ENCODE data around the gene UAP1.

Gene UAP1

DNA sequence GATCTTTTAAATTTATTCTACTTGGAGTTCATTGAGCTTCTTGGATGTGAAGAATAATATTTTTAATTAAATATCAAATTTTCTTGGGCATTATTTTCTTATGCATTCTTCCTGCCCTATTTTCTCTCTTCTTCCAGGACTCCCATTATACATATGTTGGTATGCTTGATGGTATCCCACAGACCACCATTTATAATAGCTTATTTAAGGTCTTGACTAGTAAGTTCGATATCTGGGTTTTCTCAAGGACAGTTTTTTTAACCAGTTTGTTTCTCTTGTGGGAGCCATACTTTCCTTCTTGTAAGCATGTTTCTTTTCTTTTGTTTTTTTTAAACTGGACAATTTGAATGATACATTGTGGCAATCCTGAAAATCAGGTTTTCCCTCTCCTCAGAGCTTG lies 55.3 kb downstream of the UAP1 start:
- no peak for DNase-seq (ENCODE audit: low spot score)

- DNase-seq (ENCODE audit: low spot score), result no peak
Observed at GRCh38 chr1:162617513-162617912, 56.0 kb downstream of the UAP1 start.

GRCh38 chr1:162619076-162619475 lies 57.6 kb downstream of the UAP1 start:
- no peak for DNase-seq (ENCODE audit: low spot score)

GRCh38 chr1:162621256-162621655 lies 59.7 kb downstream of the UAP1 start:
- DNase-seq (ENCODE audit: low spot score), result no peak

GRCh38 chr1:162625679-162626078 lies 64.2 kb downstream of the UAP1 start:
- no peak for DNase-seq (ENCODE audit: low spot score)

- DNase-seq (ENCODE audit: low spot score), result no peak
Observed at GRCh38 chr1:162626094-162626493, 64.6 kb downstream of the UAP1 start.

GRCh38 chr1:162626761-162627160 lies 65.2 kb downstream of the UAP1 start:
- no peak for DNase-seq (ENCODE audit: low spot score)

DNA sequence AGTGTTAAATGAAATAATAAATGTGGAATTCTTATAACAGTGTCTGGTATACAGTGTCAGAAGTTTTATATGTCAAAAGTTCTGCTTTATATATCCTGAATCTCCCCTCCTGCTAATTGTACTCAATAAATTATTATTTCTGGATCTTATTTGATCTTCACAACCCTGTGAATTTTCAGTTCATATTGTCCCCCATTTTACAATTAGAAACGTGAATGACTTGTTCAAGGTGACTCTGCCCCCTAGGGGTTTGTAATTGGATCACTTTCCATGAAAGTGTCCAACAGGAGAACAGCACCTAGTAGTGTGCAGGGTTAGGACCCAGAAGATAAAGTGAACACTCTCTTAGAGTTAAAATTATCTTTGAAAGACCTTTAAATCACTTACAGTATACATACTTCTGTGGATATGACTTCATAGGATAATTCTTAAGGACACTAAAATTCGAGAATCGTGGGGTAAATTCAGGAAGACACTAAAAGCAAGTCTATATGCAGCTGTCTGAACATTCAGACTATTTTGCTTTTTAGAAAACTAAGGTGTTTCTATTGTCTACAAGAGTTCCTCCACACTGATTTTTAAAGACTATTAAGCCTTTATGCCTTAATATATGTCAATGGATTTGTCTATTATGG lies 66.3 kb downstream of the UAP1 start:
- no peak for DNase-seq (ENCODE audit: low spot score)

GRCh38 chr1:162629077-162629627 lies 67.6 kb downstream of the UAP1 start:
- no peak for DNase-seq (ENCODE audit: low spot score)

DNA sequence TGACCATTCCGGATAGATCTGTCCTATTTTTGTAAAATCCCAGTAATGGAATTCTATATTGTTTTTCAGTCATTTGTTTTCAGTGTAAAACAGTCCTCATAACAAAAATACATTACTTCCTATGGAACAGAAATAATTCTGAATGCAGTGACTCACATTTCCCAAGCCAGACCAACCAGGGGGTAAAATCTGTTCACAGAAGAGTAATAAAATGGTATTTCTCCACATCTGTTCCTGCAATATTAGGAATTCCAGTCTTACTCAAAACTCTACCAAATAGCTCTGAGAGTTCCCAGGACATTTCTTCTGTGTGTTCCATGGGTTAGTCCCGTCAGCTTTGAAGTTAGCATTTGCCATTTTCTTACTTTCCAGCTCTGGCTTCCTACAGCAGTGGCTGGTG lies 68.1 kb downstream of the UAP1 start:
- DNase-seq (ENCODE audit: low spot score), result no peak

- no peak for DNase-seq (ENCODE audit: low spot score)
Observed at GRCh38 chr1:162631546-162632191, 70.1 kb downstream of the UAP1 start.

- DNase-seq (ENCODE audit: low spot score), result peak; percentile 53
Observed at GRCh38 chr1:162632217-162632666, 70.7 kb downstream of the UAP1 start, which contains the start of gene DDR2. TSS of gene DDR2 (plus strand) at chr1:162632464. CDS start at chr1:162719064, 86,600 bp downstream.

DNA sequence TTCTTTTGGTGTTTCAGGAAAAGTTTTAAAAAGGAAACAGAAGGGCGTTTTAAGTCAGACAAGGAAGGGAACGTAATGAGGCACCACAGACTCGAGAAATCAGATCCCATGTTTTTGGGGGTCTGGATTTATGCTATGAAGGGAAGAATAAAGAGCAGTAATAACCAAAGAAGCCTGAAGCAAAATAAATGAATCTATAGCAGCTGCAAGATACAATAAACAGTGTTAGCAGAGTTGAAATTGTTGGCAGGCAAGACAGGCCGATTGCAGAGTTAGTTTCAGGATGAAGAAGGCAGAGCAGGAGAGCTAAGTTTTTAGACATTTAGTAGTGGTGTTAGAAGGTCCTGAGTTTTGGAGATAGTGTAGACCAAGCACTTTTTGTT lies 71.2 kb downstream of the UAP1 start:
- DNase-seq (ENCODE audit: low spot score), result no peak

- DNase-seq (ENCODE audit: low spot score), result no peak
Observed at GRCh38 chr1:162633081-162633762, 71.7 kb downstream of the UAP1 start.

DNA sequence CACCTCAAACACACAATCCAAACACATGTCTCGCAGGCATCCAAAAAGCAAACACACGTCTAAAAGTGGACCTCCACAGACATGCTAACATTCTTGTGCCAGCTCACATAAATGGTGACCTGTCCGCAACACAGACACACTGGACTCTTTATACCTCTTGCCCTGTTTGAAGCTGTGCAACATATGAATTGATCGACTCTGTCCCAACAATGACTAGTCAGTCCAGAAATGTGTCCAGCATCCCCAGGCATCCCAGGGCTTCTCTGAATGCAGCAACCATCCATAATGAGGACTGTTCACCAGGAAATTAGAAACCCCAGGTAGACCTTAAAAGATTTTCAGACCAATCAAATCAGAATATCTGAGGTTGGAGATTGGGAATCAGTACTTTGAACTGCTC lies 73.9 kb downstream of the UAP1 start:
- no peak for DNase-seq (ENCODE audit: low spot score)

DNA sequence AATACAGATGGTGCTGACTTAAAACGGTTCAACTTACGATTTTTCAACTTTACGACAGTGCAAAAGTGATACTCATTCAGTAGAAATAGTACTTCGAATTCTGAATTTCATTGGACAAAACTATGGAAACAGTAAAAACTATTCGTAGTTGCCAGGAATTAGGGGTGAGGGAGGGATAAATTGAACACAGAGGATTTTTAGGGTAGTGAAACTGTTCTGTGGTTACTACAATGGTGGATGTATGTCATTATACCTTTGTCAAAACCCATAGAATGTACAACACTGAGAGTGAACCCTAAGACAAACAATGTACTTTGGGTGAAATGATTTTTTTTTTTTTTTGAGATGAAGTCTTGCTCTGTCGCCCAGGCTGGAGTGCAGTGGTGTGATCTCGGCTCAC lies 78.2 kb downstream of the UAP1 start:
- DNase-seq (ENCODE audit: low spot score), result no peak

DNA sequence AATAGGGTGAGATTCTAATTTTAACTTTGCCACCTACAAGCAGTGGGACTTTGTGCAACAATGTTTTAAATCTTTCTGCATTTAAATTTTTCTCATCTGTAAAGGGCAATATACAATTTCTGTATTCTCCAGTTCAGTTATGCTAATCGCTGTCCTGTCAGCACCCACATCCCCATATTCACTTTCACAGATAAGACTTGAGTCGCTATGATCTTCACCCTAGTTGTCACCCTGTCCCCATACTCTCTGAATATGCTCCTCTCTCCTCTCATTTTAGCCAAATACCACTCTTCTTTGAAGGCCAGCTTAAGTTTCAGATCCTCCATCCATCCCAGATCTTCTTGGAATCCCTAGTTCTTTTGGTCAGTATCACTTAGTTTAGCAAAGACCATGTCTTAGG lies 79.6 kb downstream of the UAP1 start:
- DNase-seq (ENCODE audit: low spot score), result no peak

DNA sequence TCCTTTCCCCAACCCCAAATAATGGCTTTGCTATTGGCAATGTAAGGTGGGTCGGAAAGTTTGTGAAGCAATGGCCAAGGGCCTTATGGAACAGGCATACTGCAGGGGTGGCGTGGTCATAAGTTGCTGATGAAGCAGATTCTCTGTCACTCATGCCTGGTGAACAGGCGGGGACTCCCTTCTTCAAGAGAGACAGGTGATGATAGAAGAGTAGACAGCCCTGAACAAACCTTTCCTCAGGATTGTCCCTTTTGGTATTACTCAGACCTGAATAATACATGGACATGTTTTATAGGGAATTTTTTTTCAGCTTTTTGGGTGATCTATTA lies 83.4 kb downstream of the UAP1 start:
- no peak for DNase-seq (ENCODE audit: low spot score)

DNA sequence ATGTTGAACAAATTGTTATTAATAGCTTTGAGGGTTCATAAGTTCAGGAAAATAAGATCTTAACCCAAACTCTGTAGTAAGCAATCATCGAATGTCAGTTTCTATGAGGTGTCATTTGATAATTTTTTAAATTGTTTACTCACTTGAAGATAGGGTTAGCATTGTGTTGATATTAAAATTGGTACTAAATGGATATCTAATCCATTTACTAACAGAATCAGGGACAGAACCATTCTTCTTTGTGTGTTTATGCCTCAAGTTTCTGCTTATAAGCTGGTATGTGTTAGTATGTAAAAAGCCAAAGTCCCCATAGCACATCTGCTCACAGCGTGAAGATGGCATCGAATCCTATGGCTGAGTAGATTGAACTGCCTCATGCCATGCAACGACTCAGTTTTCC lies 84.1 kb downstream of the UAP1 start:
- DNase-seq (ENCODE audit: low spot score), result no peak

DNA sequence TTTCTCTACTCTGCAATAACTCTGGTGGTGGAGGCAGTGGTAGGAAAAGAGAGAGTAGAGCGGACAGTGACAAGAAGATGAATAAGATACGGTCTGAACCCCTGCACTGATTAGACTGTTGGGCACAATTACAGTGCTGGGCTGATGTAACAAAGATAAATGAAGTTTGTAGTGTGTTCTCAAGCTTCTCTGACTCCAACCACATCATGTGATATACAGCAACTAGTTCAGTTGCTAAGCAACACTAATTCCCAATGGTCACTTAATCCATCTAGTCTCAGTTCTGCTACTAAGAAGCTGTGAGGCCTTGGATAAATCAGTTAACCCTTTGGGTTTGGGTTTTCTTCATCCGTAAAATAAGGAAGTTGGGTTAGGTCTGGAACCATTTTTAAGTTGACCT lies 88.1 kb downstream of the UAP1 start:
- no peak for DNase-seq (ENCODE audit: low spot score)
